GM12873 (cell line): ENCODE results near the gene TPX2.

ENCODE experiments used
- CTCF ChIP-seq: IDR thresholded peaks from 2 replicates; pipeline ENCODE4 v1.5.1; 2012; ENCODE audit warnings: low read depth, mild to moderate bottlenecking, moderate library complexity, low read length, control low read depth; ENCODE audit not compliant: insufficient read depth; ENCODE audit errors: missing control alignments

Gene TPX2

GRCh38 chr20:31713312-31714273 is 25.5 kb upstream of the TPX2 start:
- no peak for TF ChIP-seq CTCF

- no peak for TF ChIP-seq CTCF
Observed at GRCh38 chr20:31715766-31716165, 23.3 kb upstream of the TPX2 start.

- TF ChIP-seq CTCF, result no peak
Observed at GRCh38 chr20:31716351-31716750, 22.7 kb upstream of the TPX2 start.

- no peak for TF ChIP-seq CTCF
Observed at GRCh38 chr20:31716818-31717477, 22.1 kb upstream of the TPX2 start.

- no peak for TF ChIP-seq CTCF
Observed at GRCh38 chr20:31717478-31718201, 21.4 kb upstream of the TPX2 start.

GRCh38 chr20:31718952-31719643 is 20.0 kb upstream of the TPX2 start:
- no peak for TF ChIP-seq CTCF
